ENCODE measurements around the gene VEGFD.
A peak's percentile ranks its signal among the peaks of the same experiment; 100 is the strongest.

Gene VEGFD

GRCh38 chrX:15299941-15300851, 84.0 kb downstream of the VEGFD start:
- peak; percentile 21 to 55 for DNase-seq

GRCh38 chrX:15298780-15299179, 85.4 kb downstream of the VEGFD start:
- DNase-seq, result no peak

GRCh38 chrX:15298201-15298600, 86.0 kb downstream of the VEGFD start:
- DNase-seq, result no peak
